Measurements from ENCODE around the gene PRDM10.
"Not testable (repeated sequence)": the region's sequence is repeated elsewhere in the genome, so short reads cannot be mapped to it uniquely, and the experiment has no call there.

Gene PRDM10

GRCh38 chr11:129959687-129960086 lies 42.9 kb downstream of the PRDM10 start:
- no peak for DNase-seq (ENCODE audit: low read depth)
- H3K4me3 ChIP-seq (ENCODE audit: low read depth, low read length), result no peak overlapping the region
- TF ChIP-seq, protein P1, sequence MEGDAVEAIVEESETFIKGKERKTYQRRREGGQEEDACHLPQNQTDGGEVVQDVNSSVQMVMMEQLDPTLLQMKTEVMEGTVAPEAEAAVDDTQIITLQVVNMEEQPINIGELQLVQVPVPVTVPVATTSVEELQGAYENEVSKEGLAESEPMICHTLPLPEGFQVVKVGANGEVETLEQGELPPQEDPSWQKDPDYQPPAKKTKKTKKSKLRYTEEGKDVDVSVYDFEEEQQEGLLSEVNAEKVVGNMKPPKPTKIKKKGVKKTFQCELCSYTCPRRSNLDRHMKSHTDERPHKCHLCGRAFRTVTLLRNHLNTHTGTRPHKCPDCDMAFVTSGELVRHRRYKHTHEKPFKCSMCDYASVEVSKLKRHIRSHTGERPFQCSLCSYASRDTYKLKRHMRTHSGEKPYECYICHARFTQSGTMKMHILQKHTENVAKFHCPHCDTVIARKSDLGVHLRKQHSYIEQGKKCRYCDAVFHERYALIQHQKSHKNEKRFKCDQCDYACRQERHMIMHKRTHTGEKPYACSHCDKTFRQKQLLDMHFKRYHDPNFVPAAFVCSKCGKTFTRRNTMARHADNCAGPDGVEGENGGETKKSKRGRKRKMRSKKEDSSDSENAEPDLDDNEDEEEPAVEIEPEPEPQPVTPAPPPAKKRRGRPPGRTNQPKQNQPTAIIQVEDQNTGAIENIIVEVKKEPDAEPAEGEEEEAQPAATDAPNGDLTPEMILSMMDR (IDR thresholded peaks at IDR 0.05; ENCODE audit: low read depth, low read length, missing control alignments), result no peak

DNA sequence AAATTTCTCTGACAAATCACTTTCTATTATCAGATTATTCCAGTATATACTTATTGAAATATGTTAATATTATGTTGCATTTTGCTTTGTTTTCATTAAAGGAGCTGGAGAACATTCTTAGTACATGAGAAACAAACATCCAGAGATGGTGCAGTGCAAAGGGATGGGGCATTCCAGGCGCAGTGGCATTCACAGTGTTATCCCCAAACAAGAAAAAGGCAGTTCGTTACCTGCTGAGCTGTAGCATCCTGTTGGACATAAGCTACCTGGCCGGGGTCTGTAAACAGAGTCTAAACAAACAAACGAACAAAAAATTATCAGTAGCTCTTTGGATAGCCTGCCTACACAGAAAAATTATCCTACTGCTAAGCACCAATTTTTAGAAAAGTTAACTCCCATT lies 47.4 kb downstream of the PRDM10 start:
- H3K4me3 ChIP-seq (ENCODE audit: low read depth, low read length), result no peak overlapping the region
- DNase-seq (ENCODE audit: low read depth), result no peak
- TF ChIP-seq, protein P1 (IDR thresholded peaks at IDR 0.05; ENCODE audit: low read depth, low read length, missing control alignments), result no peak

- not testable (repeated sequence) for DNase-seq (ENCODE audit: low read depth); H3K4me3 ChIP-seq (ENCODE audit: low read depth, low read length)
These were observed 47.9 kb downstream of the PRDM10 start for GRCh38 chr11:129954703-129955102.

DNA sequence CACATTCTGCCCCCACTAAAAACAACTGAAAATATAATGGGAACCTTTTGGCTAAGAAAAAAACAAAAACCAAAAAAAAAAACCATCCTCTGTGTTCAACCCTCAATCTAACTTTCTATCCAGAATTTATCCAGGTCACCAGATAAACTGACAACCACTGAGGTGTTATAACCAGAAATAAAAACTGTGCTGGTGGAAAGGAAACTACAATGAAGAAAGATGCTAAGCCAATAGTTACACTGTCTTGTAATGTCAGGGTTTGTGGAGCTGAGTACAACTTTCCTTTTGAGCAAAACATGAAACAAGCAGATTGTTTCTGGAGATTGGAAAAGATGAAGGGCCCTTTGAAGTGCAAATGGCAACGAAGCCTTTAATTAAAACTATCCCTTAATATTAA lies 50.8 kb downstream of the PRDM10 start:
- DNase-seq (ENCODE audit: low read depth), result no peak
- TF ChIP-seq, protein P1 (IDR thresholded peaks at IDR 0.05; ENCODE audit: low read depth, low read length, missing control alignments), result no peak
- no peak overlapping the region for H3K4me3 ChIP-seq (ENCODE audit: low read depth, low read length)

DNA sequence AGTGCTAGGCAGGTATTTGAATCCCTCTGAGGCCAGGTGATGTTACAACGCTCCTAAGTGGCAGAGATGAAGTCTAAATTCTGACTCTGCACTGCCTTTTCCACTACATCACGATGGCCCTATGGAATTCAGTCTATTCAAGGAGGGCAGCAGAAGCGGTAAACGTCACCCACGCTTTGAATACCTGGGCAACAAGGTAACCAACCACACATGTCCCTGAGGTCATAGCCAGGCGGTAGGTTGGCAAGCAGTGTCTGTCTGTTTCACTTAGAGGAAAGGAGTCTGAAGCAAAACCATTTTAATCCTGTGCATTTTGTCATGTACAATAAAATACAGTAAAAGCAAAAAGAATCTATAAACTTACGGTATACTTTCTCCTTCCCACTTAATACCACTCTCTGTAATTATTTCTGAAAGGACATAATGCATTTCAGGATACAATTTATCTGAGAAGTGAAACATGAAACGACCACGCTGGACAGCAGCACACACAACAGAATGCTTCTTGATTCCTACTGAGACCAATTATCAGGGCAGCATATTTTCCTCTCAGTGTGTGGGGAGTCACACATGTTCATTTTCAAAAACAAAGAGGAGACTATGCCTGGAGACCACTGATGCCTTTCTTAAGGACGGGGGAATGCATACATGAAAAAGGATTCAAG lies 51.3 kb downstream of the PRDM10 start:
- no peak overlapping the region for H3K4me3 ChIP-seq (ENCODE audit: low read depth, low read length)
- DNase-seq (ENCODE audit: low read depth), result no peak
- TF ChIP-seq, protein P1 (IDR thresholded peaks at IDR 0.05; ENCODE audit: low read depth, low read length, missing control alignments), result no peak

- DNase-seq (ENCODE audit: low read depth), result no peak
- TF ChIP-seq, protein P1 (IDR thresholded peaks at IDR 0.05; ENCODE audit: low read depth, low read length, missing control alignments), result no peak
- no peak overlapping the region for H3K4me3 ChIP-seq (ENCODE audit: low read depth, low read length)
These were observed 52.2 kb downstream of the PRDM10 start for GRCh38 chr11:129950101-129951091.

GRCh38 chr11:129948926-129949466 lies 53.6 kb downstream of the PRDM10 start:
- DNase-seq (ENCODE audit: low read depth), result no peak
- no peak overlapping the region for H3K4me3 ChIP-seq (ENCODE audit: low read depth, low read length)
- TF ChIP-seq, protein P1 (IDR thresholded peaks at IDR 0.05; ENCODE audit: low read depth, low read length, missing control alignments), result no peak
